Thyroid gland (tissue), 4 donors: ENCODE measurements around the gene SRGAP1. TPM values are rescaled to one million over a fixed set of nuclear protein-coding genes. Genes with fewer than 3 reads are reported as not detected.

Source experiments
- DNase-seq, 2 donors: peaks; one replicate each; pipeline ENCODE4 v3.0.0-alpha.2; 2019
- H3K27ac ChIP-seq, 3 donors: fragments of 200-600 bp; sonication (generic); 1 replicate in 2 of 3; 2 replicates in 1 of 3; pipeline ENCODE4 v1.5.1; 2016 to 2019; ENCODE audit warnings: mild to moderate bottlenecking in 1 of 3, moderate library complexity in 1 of 3
- H3K27me3 ChIP-seq: fragments of 200-600 bp; sonication (generic); one replicate; pipeline ENCODE4 v1.5.1; 2019
- H3K36me3 ChIP-seq, 2 donors: fragments of 200-600 bp; sonication (generic); one replicate each; pipeline ENCODE4 v1.5.1; 2016 to 2019
- H3K4me1 ChIP-seq, 2 donors: fragments of 200-600 bp; sonication (generic); one replicate each; pipeline ENCODE4 v1.5.1; 2017 to 2019
- H3K4me3 ChIP-seq, 3 donors: fragments of 200-600 bp; sonication (generic); replicated peaks in 1 of 3; 1 replicate in 2 of 3; 2 replicates in 1 of 3; pipeline ENCODE4 v1.5.1; 2016; ENCODE audit warnings: mild to moderate bottlenecking in 1 of 3
- H3K9me3 ChIP-seq: fragments of 200-600 bp; sonication (generic); one replicate; pipeline ENCODE4 v1.5.1; 2017
- CTCF ChIP-seq, 6 experiments: fragments of 200-600 bp in 3 of 6; fragments of 450-650 bp in 3 of 6; sonication (generic) in 3 of 6; IDR thresholded peaks; one replicate each; pipeline ENCODE4 v1.5.1; 2016 to 2019; ENCODE audit warnings: antibody characterized with exemption in 6 of 6, mild to moderate bottlenecking in 2 of 6, inconsistent platforms in 1 of 6, moderate library complexity in 1 of 6
- POLR2A ChIP-seq, 2 donors: fragments of 450-650 bp; IDR thresholded peaks; one replicate each; pipeline ENCODE4 v1.6.1; 2017; ENCODE audit warnings: antibody characterized with exemption in 2 of 2, mild to moderate bottlenecking in 2 of 2, moderate library complexity in 1 of 2
- WGBS, 2 donors: methylation state at CpG; one replicate each; pipeline ENCODE4 v1.1.5; 2017; 5-methylcytosine and 5-hydroxymethylcytosine counted together
- intact Hi-C: fragments of 100-400 bp; cut with DNase I; formaldehyde crosslinking; loops from one replicate; pipeline ENCODE4 v1.15.1; 2023
- total RNA-seq, 4 donors: library from RNA; depleted of rRNA; stranded (reverse); fragments of >200 nt; gene quantifications; one replicate each; pipeline ENCODE4 v1.2.3, GENCODE V29; 2016

Gene SRGAP1
- total RNA-seq, 4 donors from 2014 or later, result 14.1 to 26.3 (median 20.9) TPM

GRCh38 chr12:63843254-63843720 is 1.2 kb upstream of the SRGAP1 start:
- Histone ChIP-seq H3K4me3 (peak overlapping the region; percentile 70 to 84 (median 71)), H3K27ac (peak overlapping the region; percentile 89 to 98 (median 92)), H3K9me3 (no peaks in the 10 kb centered on the region), H3K27me3 (no peaks in the 10 kb centered on the region), H3K36me3 (no peaks in the 10 kb centered on the region), H3K4me1 (peaks cover 8 to 16% of the 10 kb centered on the region in 2 donors)
- intact Hi-C loops, result loop anchor here (10.0 kb wide), 1 partner anchor 242 kb away; no protein-coding TSS in a partner anchor
- WGBS, 2 donors, result 15 to 31% methylated on average over 11 to 27 of the region's 28 CpGs
- TF ChIP-seq POLR2A (IDR thresholded peaks at IDR 0.05) (no peak), CTCF (IDR thresholded peaks at IDR 0.05) (no peak)
- DNase-seq, result no peak

DNA sequence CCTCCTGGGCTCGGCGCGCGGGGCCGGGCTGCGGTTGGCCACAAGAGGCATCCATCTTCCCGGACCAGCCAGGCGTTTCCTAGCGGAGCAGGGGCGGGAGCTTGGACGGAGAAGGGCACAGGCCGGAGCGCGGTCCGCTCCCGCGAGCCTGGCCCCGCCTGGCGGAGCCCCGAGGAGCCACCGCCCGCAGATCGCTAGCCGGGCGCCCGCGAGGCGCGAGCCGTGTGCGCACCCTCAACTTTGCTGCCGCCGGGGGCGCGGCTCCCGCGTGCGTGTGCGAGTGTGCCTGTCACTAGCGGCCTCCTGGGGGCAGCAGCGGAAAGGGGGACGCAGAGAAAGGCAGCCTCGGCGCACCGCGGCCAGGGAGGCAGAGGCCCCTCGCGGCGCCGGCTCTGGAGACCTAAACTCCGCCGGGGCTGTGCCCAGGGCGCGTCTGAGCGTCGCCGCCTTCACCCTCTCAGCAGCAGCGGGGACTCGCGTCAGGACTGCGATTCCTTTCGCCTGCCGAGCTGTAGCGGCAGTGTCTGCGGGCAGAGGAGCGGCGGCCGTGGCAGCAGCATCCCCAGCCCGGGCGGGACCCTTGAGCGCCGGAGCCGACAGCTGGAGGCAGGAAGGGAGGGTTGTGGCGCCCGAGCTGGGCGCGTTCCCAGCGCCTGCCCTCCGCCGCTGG is 644 bp upstream of the SRGAP1 start:
- DNase-seq, result peak; percentile 90 to 93
- H3K27ac ChIP-seq, result peak overlapping the region; percentile 89 to 98 (median 92)
- no peaks in the 10 kb centered on the region for H3K27me3 ChIP-seq
- no peaks in the 10 kb centered on the region for H3K36me3 ChIP-seq
- no peaks in the 10 kb centered on the region for H3K9me3 ChIP-seq
- TF ChIP-seq POLR2A (IDR thresholded peaks at IDR 0.05), result peak; percentile 33 to 74
- TF ChIP-seq CTCF (IDR thresholded peaks at IDR 0.05), result peak; percentile 62 to 99 (median 94)
- peaks cover 8 to 20% of the 10 kb centered on the region in 2 donors for H3K4me1 ChIP-seq
- H3K4me3 ChIP-seq, result peak overlapping the region; percentile 70 to 84 (median 71)
- 0 to 2% methylated on average over 7 to 22 of the region's 80 CpGs for WGBS, 2 donors
- intact Hi-C loops, result loop anchor here (10.0 kb wide), 1 partner anchor 241 kb away; no protein-coding TSS in a partner anchor

DNA sequence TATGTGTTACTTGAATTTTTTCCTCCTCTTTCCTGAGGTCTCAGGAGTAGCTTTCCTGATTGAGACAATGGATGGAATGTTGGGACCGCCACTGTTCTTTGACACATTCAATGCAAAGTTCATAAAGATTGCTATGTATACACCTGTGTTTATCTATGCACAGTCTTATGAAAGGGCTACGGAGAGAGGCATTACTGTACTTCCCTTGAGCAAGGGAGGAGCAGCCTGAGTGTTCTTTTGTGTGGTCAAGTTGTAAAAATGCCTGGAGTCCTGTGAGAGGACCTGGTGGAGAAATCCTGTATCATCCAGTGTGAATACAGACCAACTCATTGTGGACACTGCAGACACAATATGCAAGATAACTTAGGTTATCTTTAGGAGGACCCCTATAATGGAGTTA is 1.2 kb downstream of the SRGAP1 start:
- Histone ChIP-seq H3K27me3 (no peaks in the 10 kb centered on the region), H3K27ac (no peak overlapping the region), H3K9me3 (no peaks in the 10 kb centered on the region), H3K36me3 (no peaks in the 10 kb centered on the region), H3K4me1 (peaks cover 11 to 24% of the 10 kb centered on the region in 2 donors), H3K4me3 (peak overlapping the region in 2 of 3 donors; percentile 70 to 71)
- no peak for TF ChIP-seq CTCF (IDR thresholded peaks at IDR 0.05)
- peak in 1 of 2 donors; percentile 9 for TF ChIP-seq POLR2A (IDR thresholded peaks at IDR 0.05)
- no peak for DNase-seq
- intact Hi-C loops, result loop anchor here (5.0 to 10.0 kb wide), 2 partner anchors 239 to 337 kb away; no protein-coding TSS in a partner anchor
- WGBS, 2 donors, result 20 to 28% methylated on average over 2 of the region's 2 CpGs

DNA sequence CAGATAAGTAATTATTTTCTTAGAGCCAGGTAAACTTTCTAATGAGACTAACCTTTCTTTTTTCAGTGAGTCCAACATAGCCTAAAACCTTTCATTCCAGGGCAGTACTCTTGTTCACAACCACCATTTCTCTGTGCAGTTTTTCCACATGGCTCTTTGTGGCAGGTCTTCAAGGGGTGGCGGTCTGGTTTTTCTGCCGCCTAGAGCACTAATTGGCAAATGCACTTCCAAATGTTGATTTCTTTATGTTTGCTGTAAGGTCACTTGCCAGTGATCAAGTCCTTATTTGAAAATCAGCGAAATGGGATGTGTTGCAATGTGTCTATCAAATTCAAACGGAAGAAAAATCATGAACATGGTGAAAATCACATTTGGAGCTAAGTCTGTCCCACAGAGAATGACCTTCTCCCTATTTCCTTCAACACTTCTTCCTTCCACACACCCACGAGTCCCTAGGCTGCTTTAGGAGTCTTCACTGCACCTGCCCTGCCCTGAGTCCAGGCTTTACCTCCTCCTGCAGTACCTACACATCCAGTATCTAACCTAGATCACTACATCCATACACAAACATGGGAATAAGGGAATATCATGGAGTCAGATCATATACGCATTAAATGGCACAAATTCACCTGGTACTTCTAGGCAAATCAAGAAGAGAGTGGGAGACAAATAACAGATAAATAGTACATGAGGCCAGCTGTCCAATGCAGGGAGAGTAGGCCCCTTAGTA is 1.9 kb downstream of the SRGAP1 start:
- H3K4me3 ChIP-seq, result peak overlapping the region in 1 of 3 donors; percentile 70

More for the DNA sequence above, 1.9 kb downstream of the SRGAP1 start:
- no peaks in the 10 kb centered on the region for H3K9me3 ChIP-seq
- DNase-seq, result no peak
- peaks cover 11 to 24% of the 10 kb centered on the region in 2 donors for H3K4me1 ChIP-seq
- TF ChIP-seq CTCF (IDR thresholded peaks at IDR 0.05), result no peak
- no peak for TF ChIP-seq POLR2A (IDR thresholded peaks at IDR 0.05)
- no peak overlapping the region for H3K27ac ChIP-seq
- H3K36me3 ChIP-seq, result no peaks in the 10 kb centered on the region
- WGBS, 2 donors, result 62 to 66% methylated on average over 6 of the region's 6 CpGs
- no peaks in the 10 kb centered on the region for H3K27me3 ChIP-seq
- intact Hi-C loops, result loop anchor here (5.0 to 10.0 kb wide), 2 partner anchors 238 to 336 kb away; no protein-coding TSS in a partner anchor
